ENCODE data around the gene LDHB.

Gene LDHB

DNA sequence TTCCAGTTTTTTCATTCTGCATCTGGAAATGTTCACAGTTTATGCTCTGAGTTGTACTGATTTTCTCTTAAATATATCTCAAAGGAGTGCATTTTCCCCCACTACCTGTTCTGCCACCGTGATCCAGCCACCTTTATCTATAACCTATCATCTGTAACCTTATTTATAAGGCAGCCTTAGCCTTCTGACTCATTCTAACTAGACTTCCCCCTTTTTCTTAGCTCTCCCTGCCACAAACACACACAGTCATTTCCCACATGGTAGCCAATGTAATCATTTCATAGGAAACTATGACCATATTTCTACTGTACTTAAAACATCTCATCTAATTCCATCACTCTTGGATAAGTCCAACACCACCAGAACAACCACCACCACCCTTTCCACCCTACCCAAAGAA lies 42.2 kb downstream of the LDHB start:
- Histone ChIP-seq H3K4me3 (ENCODE audit: insufficient read depth, low read depth, low read length) (no peak overlapping the region), H3K27ac (ENCODE audit: insufficient read depth, low read depth, low read length, poor library complexity, severe bottlenecking) (no peak overlapping the region), H3K36me3 (ENCODE audit: control insufficient read depth, insufficient read depth, low read length) (no peaks in the 10 kb centered on the region), H3K27me3 (ENCODE audit: control insufficient read depth, insufficient read depth, low read length, poor library complexity, severe bottlenecking) (no peaks in the 10 kb centered on the region), H3K9me3 (ENCODE audit: control insufficient read depth, low read length) (no peaks in the 10 kb centered on the region), H3K4me1 (ENCODE audit: control insufficient read depth, insufficient read depth, low read length) (no peaks in the 10 kb centered on the region)
- 86 to 94% methylated on average over 1 of the region's 1 CpG for WGBS, 2 experiments

DNA sequence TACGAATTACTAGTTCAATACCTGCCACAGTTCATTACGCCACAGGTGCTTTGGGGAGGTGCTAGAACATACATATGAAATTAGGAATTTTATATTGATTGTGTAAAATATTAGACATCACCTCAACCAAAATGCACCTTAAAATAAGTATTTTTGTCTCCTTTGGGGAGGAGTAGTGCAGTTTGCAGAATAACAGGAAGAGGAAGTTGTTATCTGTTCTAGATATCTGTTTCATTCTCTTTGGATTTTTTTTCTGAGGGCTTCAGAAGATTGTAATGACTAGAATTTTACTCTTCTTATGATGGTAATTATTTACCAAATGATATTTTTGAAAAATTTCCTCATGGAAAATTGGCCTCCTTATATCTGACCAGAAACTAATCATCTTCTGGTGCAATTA lies 43.1 kb downstream of the LDHB start:
- 83 to 94% methylated on average over 1 to 2 of the region's 2 CpGs for WGBS, 2 experiments
- Histone ChIP-seq H3K9me3 (ENCODE audit: control insufficient read depth, low read length) (no peaks in the 10 kb centered on the region), H3K36me3 (ENCODE audit: control insufficient read depth, insufficient read depth, low read length) (no peaks in the 10 kb centered on the region), H3K4me3 (ENCODE audit: insufficient read depth, low read depth, low read length) (no peak overlapping the region), H3K27me3 (ENCODE audit: control insufficient read depth, insufficient read depth, low read length, poor library complexity, severe bottlenecking) (no peaks in the 10 kb centered on the region), H3K4me1 (ENCODE audit: control insufficient read depth, insufficient read depth, low read length) (no peaks in the 10 kb centered on the region), H3K27ac (ENCODE audit: insufficient read depth, low read depth, low read length, poor library complexity, severe bottlenecking) (no peak overlapping the region)

DNA sequence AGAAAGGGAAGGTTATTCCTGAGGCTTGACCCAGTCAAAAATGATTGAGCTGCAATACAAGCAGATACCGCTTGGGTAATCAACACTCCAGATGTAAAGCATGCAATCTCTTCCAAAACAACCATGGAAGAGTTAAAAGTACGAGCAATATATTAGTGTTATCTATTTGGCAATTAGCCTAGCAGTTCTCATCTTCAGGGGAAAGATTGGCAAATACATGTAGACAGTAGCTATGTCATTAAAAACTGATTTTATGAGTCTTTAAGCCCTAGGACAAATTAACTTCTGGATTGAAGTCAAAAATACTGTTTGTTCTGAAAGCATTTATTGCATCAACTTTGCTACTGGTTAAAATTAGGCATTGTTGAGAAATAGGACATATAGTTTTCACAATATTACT lies 43.7 kb downstream of the LDHB start:
- no peaks in the 10 kb centered on the region for H3K36me3 ChIP-seq (ENCODE audit: control insufficient read depth, insufficient read depth, low read length)
- no peaks in the 10 kb centered on the region for H3K27me3 ChIP-seq (ENCODE audit: control insufficient read depth, insufficient read depth, low read length, poor library complexity, severe bottlenecking)
- WGBS, 2 experiments, result 94 to 100% methylated on average over 1 to 2 of the region's 2 CpGs
- H3K27ac ChIP-seq (ENCODE audit: insufficient read depth, low read depth, low read length, poor library complexity, severe bottlenecking), result no peak overlapping the region
- no peaks in the 10 kb centered on the region for H3K9me3 ChIP-seq (ENCODE audit: control insufficient read depth, low read length)
- H3K4me1 ChIP-seq (ENCODE audit: control insufficient read depth, insufficient read depth, low read length), result no peaks in the 10 kb centered on the region
- H3K4me3 ChIP-seq (ENCODE audit: insufficient read depth, low read depth, low read length), result no peak overlapping the region

DNA sequence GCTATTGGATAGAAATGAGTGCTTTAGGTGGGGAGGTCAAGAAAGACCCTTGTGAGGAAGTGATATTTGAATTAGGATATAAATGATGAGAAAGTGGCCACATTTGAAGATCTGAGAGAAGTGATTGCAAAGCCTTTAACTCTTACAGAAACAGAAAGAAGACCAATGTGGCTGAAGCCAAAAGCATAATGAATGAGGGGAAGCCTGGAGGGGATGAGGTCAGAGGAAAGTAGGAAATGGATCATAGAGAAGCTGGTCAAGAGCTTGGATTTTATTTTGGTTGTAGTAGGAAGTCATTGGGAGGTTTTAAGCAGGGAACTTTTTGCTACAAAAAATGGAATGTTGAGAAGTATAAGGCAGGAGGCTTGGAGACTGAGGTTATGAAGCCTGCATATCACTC lies 49.4 kb downstream of the LDHB start:
- Histone ChIP-seq H3K9me3 (ENCODE audit: control insufficient read depth, low read length) (no peaks in the 10 kb centered on the region), H3K27me3 (ENCODE audit: control insufficient read depth, insufficient read depth, low read length, poor library complexity, severe bottlenecking) (no peaks in the 10 kb centered on the region), H3K4me1 (ENCODE audit: control insufficient read depth, insufficient read depth, low read length) (no peaks in the 10 kb centered on the region), H3K27ac (ENCODE audit: insufficient read depth, low read depth, low read length, poor library complexity, severe bottlenecking) (no peak overlapping the region), H3K4me3 (ENCODE audit: insufficient read depth, low read depth, low read length) (no peak overlapping the region), H3K36me3 (ENCODE audit: control insufficient read depth, insufficient read depth, low read length) (no peaks in the 10 kb centered on the region)

DNA sequence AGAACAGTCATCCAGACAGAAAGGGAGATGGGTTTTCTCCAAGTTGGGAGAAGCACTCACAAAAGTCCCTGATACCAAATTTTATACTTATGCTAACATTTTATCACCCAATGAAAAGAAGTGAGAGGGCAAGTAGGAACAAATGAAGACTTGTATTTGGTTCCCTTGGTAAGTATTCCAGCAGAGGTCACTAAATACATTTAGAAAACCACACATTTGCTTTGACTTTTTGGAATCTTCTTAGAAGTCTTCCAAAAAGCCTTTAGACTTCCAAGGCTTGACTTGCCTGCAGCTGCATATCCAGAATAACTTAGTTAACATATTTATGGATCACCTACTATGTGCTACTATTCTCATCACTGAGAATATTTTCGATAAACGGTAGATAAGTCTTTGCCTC lies 49.9 kb downstream of the LDHB start:
- WGBS, 2 experiments, result 82% methylated on average over 2 of the region's 2 CpGs; no CpG with 5 or more reads in 1 of the 2 experiments
- no peak overlapping the region for H3K4me3 ChIP-seq (ENCODE audit: insufficient read depth, low read depth, low read length)
- no peak overlapping the region for H3K27ac ChIP-seq (ENCODE audit: insufficient read depth, low read depth, low read length, poor library complexity, severe bottlenecking)
- H3K4me1 ChIP-seq (ENCODE audit: control insufficient read depth, insufficient read depth, low read length), result no peaks in the 10 kb centered on the region
- H3K27me3 ChIP-seq (ENCODE audit: control insufficient read depth, insufficient read depth, low read length, poor library complexity, severe bottlenecking), result no peaks in the 10 kb centered on the region
- no peaks in the 10 kb centered on the region for H3K36me3 ChIP-seq (ENCODE audit: control insufficient read depth, insufficient read depth, low read length)
- H3K9me3 ChIP-seq (ENCODE audit: control insufficient read depth, low read length), result no peaks in the 10 kb centered on the region

DNA sequence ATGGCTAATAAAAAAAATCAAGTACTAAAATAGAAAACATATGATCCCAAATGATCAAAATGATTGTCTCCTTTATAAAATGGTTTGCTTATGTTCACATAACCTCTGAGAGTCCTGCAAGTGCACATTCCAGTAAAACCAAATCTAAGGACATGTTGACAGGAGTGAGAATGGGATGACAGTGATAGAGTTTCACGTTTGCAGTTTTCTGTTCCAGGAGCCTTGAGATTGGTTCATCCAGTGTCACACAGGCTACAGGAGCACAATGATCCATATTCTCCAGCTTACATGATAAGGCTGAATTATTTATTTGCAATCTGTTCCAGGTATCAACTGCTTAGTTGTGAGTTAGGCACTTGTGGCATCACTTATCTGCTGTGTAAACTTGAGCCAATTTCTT lies 51.5 kb downstream of the LDHB start:
- Histone ChIP-seq H3K4me1 (ENCODE audit: control insufficient read depth, insufficient read depth, low read length) (no peaks in the 10 kb centered on the region), H3K27me3 (ENCODE audit: control insufficient read depth, insufficient read depth, low read length, poor library complexity, severe bottlenecking) (no peaks in the 10 kb centered on the region), H3K9me3 (ENCODE audit: control insufficient read depth, low read length) (no peaks in the 10 kb centered on the region), H3K36me3 (ENCODE audit: control insufficient read depth, insufficient read depth, low read length) (no peaks in the 10 kb centered on the region), H3K4me3 (ENCODE audit: insufficient read depth, low read depth, low read length) (no peak overlapping the region), H3K27ac (ENCODE audit: insufficient read depth, low read depth, low read length, poor library complexity, severe bottlenecking) (no peak overlapping the region)
- WGBS, 2 experiments, result 86 to 91% methylated on average over 1 of the region's 1 CpG

DNA sequence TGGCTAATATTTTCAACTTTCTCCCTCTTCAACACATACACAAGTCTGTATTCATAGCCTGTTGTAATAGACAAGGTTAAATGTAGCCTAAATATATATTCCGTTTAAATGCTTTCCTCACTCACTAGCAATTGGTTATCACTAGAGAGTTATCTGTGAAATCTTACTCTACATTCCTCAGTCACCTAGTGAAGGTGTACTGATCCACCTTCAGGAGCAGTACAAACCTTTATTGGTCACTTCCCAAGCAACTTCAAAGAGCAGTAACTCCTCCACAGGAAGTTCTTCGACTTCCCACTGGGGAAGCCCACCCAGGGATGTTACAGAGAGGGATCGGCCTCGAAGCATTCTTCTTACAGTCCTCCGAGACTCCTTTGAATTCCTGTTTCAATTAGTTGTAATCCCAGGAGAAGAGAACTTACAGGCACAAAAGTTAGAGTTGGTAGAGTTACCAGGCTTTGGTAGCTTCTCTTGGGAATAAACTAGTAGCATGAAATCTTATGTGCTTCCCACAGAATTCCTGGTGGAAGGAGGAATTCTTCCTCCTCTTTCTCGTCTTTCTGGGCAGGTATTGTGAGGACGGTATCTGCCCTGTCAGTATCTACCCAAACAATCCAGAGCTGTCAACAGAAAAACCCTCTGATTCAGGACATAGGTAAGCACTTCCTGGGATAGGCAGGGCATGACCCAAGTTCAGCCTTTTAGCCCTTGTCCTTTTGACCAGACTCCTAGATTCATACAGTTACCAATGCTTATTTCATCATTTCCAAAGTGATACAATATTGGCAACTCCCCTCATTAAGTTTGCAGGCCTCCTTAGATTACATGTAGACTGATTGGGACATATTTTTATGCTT lies 53.2 kb downstream of the LDHB start, which contains the start of gene GYS2:
Gene GYS2 (minus strand): TSS at position 603 of the 857 bp plus-strand sequence. CDS start 255 bp downstream, at position 348.
- Histone ChIP-seq H3K27me3 (ENCODE audit: control insufficient read depth, insufficient read depth, low read length, poor library complexity, severe bottlenecking) (no peaks in the 10 kb centered on the region), H3K36me3 (ENCODE audit: control insufficient read depth, insufficient read depth, low read length) (no peaks in the 10 kb centered on the region), H3K27ac (ENCODE audit: insufficient read depth, low read depth, low read length, poor library complexity, severe bottlenecking) (no peak within 1 kb of the TSS), H3K9me3 (ENCODE audit: control insufficient read depth, low read length) (no peaks in the 10 kb centered on the region), H3K4me1 (ENCODE audit: control insufficient read depth, insufficient read depth, low read length) (no peaks in the 10 kb centered on the region), H3K4me3 (ENCODE audit: insufficient read depth, low read depth, low read length) (no peak within 1 kb of the TSS)
- WGBS, 2 experiments, result 53 to 58% methylated on average over 6 to 7 of the region's 7 CpGs

DNA sequence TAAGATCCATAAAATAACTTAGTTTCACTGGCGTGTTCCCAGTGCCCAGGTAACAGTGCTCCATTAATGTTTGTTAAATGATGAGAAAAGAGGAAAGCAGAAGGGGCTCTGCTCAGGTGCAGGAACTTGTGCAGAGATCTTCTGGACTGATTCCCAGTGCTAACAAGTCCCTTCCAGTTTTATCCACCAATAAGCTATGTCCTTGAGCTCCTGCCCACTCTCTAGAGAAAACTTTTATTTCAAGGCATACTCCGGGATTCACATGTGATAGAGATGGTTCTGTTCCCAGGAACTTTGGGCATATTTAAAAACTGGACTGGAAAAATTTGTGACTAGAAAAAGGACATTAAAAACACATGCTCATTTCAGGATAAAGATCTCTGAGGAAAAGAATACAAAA lies 54.9 kb downstream of the LDHB start:
- H3K9me3 ChIP-seq (ENCODE audit: control insufficient read depth, low read length), result no peaks in the 10 kb centered on the region
- no peak overlapping the region for H3K4me3 ChIP-seq (ENCODE audit: insufficient read depth, low read depth, low read length)
- no peaks in the 10 kb centered on the region for H3K27me3 ChIP-seq (ENCODE audit: control insufficient read depth, insufficient read depth, low read length, poor library complexity, severe bottlenecking)
- H3K4me1 ChIP-seq (ENCODE audit: control insufficient read depth, insufficient read depth, low read length), result no peaks in the 10 kb centered on the region
- H3K27ac ChIP-seq (ENCODE audit: insufficient read depth, low read depth, low read length, poor library complexity, severe bottlenecking), result no peak overlapping the region
- no peaks in the 10 kb centered on the region for H3K36me3 ChIP-seq (ENCODE audit: control insufficient read depth, insufficient read depth, low read length)
- 87 to 100% methylated on average over 2 of the region's 2 CpGs for WGBS, 2 experiments

DNA sequence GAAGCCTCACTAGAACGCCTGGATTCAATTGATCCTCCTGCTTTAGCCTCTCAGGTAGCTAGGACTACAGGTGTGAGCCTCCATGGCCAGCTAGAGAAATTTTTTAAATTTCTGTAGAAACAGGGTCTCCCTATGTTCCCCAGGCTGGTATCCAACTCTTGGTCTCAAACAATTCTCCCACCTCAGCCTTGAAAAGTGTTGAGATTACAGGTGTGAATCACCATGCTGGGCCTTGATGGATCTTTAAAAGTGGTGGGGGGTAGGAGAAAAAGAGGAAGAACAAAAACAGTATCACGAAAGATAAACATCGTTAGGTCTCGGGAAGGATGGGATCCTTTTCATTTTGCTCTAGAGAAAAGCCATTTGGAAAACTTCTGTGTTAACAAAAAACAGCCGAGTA lies 57.4 kb downstream of the LDHB start:
- Histone ChIP-seq H3K4me3 (ENCODE audit: insufficient read depth, low read depth, low read length) (no peak overlapping the region), H3K27ac (ENCODE audit: insufficient read depth, low read depth, low read length, poor library complexity, severe bottlenecking) (no peak overlapping the region), H3K36me3 (ENCODE audit: control insufficient read depth, insufficient read depth, low read length) (no peaks in the 10 kb centered on the region), H3K9me3 (ENCODE audit: control insufficient read depth, low read length) (no peaks in the 10 kb centered on the region), H3K27me3 (ENCODE audit: control insufficient read depth, insufficient read depth, low read length, poor library complexity, severe bottlenecking) (no peaks in the 10 kb centered on the region), H3K4me1 (ENCODE audit: control insufficient read depth, insufficient read depth, low read length) (no peaks in the 10 kb centered on the region)
- WGBS, 2 experiments, result 87 to 89% methylated on average over 5 of the region's 5 CpGs

DNA sequence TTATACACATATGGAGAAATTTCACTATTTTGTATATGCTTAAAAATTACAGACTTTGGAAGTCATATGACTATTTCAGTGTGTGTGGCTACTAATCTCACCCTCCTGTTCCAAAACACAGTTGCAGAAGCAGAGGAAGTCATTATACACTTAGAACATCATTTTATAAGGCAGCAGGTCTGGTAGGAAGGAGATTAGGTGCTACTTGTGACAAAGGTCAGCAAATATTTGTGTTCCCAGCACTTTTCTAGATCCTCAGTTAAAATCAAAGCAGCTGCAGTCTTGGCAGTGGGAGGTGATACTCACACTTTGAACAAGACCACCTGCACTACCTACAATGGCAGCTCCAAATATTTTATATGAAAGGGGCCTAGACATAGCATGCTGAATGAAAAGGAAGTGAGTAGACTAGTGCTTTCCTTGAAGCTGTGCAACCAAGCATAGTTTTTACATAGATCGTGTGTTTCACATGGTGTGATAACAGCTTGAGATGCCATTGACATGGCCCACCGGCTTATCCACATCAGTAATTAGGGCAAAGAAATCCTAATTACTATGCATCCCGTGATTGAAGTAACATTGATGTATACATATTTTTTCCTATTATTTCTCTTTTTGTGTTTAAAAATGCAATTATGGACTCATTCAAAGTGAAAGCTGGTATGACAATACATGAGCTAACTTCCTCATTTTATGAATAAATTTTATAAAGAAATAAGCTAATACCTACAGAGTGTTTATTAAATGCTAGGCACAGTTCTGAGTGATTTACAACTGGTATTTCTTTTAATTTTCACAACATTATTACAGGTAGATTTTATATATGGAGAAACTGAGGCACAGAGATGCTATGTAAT lies 58.3 kb downstream of the LDHB start:
- WGBS, 2 experiments, result 94 to 98% methylated on average over 2 to 3 of the region's 3 CpGs

More for the DNA sequence above, 58.3 kb downstream of the LDHB start:
- Histone ChIP-seq H3K27me3 (ENCODE audit: control insufficient read depth, insufficient read depth, low read length, poor library complexity, severe bottlenecking) (no peaks in the 10 kb centered on the region), H3K9me3 (ENCODE audit: control insufficient read depth, low read length) (no peaks in the 10 kb centered on the region), H3K4me3 (ENCODE audit: insufficient read depth, low read depth, low read length) (no peak overlapping the region), H3K36me3 (ENCODE audit: control insufficient read depth, insufficient read depth, low read length) (no peaks in the 10 kb centered on the region), H3K27ac (ENCODE audit: insufficient read depth, low read depth, low read length, poor library complexity, severe bottlenecking) (no peak overlapping the region), H3K4me1 (ENCODE audit: control insufficient read depth, insufficient read depth, low read length) (no peaks in the 10 kb centered on the region)

All from ectodermal cell (in vitro differentiated cells).